Endothelial cell of umbilical vein (primary cell): ENCODE data around the gene SEZ6. TPM values are rescaled to one million over a fixed set of nuclear protein-coding genes. Genes with fewer than 3 reads are reported as not detected.

ENCODE experiments used
- BruUV-seq: library from RNA; stranded (reverse); fragments of 400-500 nt; replicated peaks from 2 replicates; lab custom pipeline; 2021; lab: Mats Ljungman, UMichigan
- CTCF ChIA-PET: fragments of 300-600, 350-600 bp; sonication (Branson Sonifier 250); formaldehyde crosslinking; loops from one replicate; lab custom pipeline; 2021; ENCODE audit warnings: antibody characterized with exemption, inconsistent platforms; lab: Charles Lee
- POLR2A ChIA-PET: fragments of 300-600, 350-600 bp; sonication (Branson Sonifier 250); formaldehyde crosslinking; loops from one replicate; lab custom pipeline; 2021; ENCODE audit warnings: antibody characterized with exemption, inconsistent platforms; lab: Charles Lee
- DNase-seq: peaks from one replicate; pipeline ENCODE4 v3.0.0-alpha.2; 2011; ENCODE audit warnings: low read depth, low spot score
- FAIRE-seq: peaks from 2 replicates; lab custom pipeline; 2011; peaks lifted over from hg19 to GRCh38; lab: Jason Lieb, UNC
- H2AFZ ChIP-seq: 2 replicates; pipeline ENCODE4 v1.6.0; 2012; ENCODE audit warnings: low read depth, low read length, control low read depth, inconsistent platforms
- H3K27ac ChIP-seq: 2 replicates; pipeline ENCODE4 v1.5.1; 2011; ENCODE audit warnings: low read depth, mild to moderate bottlenecking, control low read depth, low read length, moderate library complexity; ENCODE audit not compliant: insufficient read depth
- H3K27me3 ChIP-seq, 2 experiments: 2 replicates each; pipeline versions ENCODE4 v1.6.0 to v1.6.1; 2011; ENCODE audit warnings: low read length in 2 of 2, mixed read lengths in 1 of 2; ENCODE audit not compliant: control insufficient read depth in 2 of 2, insufficient read depth in 2 of 2
- H3K36me3 ChIP-seq, 2 experiments: 2 replicates in 1 of 2; 3 replicates in 1 of 2; pipeline ENCODE4 v1.5.1; 2011; ENCODE audit warnings: low read length in 2 of 2, mild to moderate bottlenecking in 1 of 2, moderate library complexity in 1 of 2; ENCODE audit not compliant: control insufficient read depth in 2 of 2, insufficient read depth in 2 of 2; ENCODE audit errors: extremely low read depth in 1 of 2
- H3K4me1 ChIP-seq: 3 replicates; pipeline ENCODE4 v1.5.1; 2011; ENCODE audit warnings: mild to moderate bottlenecking, low read length; ENCODE audit not compliant: control insufficient read depth, insufficient read depth; ENCODE audit errors: extremely low read depth
- H3K4me2 ChIP-seq: 2 replicates; pipeline ENCODE4 v1.6.1; 2011; ENCODE audit warnings: low read length, control low read depth, mixed read lengths; ENCODE audit not compliant: insufficient read depth
- H3K4me3 ChIP-seq, 3 experiments: fragments of 200-600 bp in 1 of 3; sonication (generic), shearing (Covaris generic) in 1 of 3; replicated peaks in 1 of 3; 2 replicates each; pipeline ENCODE4 v1.5.1; 2011 to 2016; ENCODE audit warnings: control low read depth in 3 of 3, low read length in 3 of 3, mild to moderate bottlenecking in 2 of 3, inconsistent platforms in 1 of 3, low read depth in 1 of 3, moderate library complexity in 1 of 3; ENCODE audit not compliant: insufficient read depth in 1 of 3
- H3K79me2 ChIP-seq: 2 replicates; pipeline ENCODE4 v1.6.0; 2012; ENCODE audit warnings: low read length, inconsistent platforms; ENCODE audit not compliant: control insufficient read depth, insufficient read depth
- H3K9ac ChIP-seq: replicated peaks from 2 replicates; pipeline ENCODE3; 2011; ENCODE audit warnings: low read length, control low read depth; ENCODE audit not compliant: insufficient read depth; ENCODE audit errors: extremely low read depth
- H3K9me1 ChIP-seq: replicated peaks from 3 replicates; pipeline ENCODE4 v1.6.0; 2011; ENCODE audit warnings: mild to moderate bottlenecking, low read length; ENCODE audit not compliant: control insufficient read depth, insufficient read depth; ENCODE audit errors: extremely low read depth
- H3K9me3 ChIP-seq: replicated peaks from 2 replicates; pipeline ENCODE4 v1.5.1; 2012; ENCODE audit warnings: low read length, inconsistent platforms; ENCODE audit not compliant: control insufficient read depth, insufficient read depth
- H4K20me1 ChIP-seq: replicated peaks from 2 replicates; pipeline ENCODE3; 2011; ENCODE audit warnings: mild to moderate bottlenecking, low read length; ENCODE audit not compliant: control insufficient read depth, insufficient read depth; ENCODE audit errors: extremely low read depth
- CTCF ChIP-seq, 2 donors: IDR thresholded peaks; 1 replicate in 1 of 2; 2 replicates in 1 of 2; pipeline ENCODE4 v1.5.1; 2011; ENCODE audit warnings: low read length in 2 of 2, mild to moderate bottlenecking in 2 of 2, moderate library complexity in 2 of 2, control low read depth in 1 of 2, inconsistent platforms in 1 of 2, low read depth in 1 of 2; ENCODE audit not compliant: insufficient read depth in 1 of 2; ENCODE audit errors: extremely low read depth in 1 of 2
- EZH2 ChIP-seq: IDR thresholded peaks from 2 replicates; pipeline ENCODE4 v1.6.1; 2012; ENCODE audit warnings: borderline replicate concordance, low read depth, mild to moderate bottlenecking, moderate library complexity, low read length, inconsistent platforms; ENCODE audit not compliant: severe bottlenecking
- FOS ChIP-seq: IDR thresholded peaks from 2 replicates; pipeline ENCODE4 v1.6.1; 2011; ENCODE audit warnings: mild to moderate bottlenecking, low read length, moderate library complexity, borderline replicate concordance; ENCODE audit not compliant: insufficient read depth
- GATA2 ChIP-seq: IDR thresholded peaks from 2 replicates; pipeline ENCODE4 v1.7.0; 2011; ENCODE audit warnings: low read depth, mild to moderate bottlenecking, moderate library complexity, mixed read lengths, low read length; ENCODE audit not compliant: insufficient read length, insufficient read depth
- JUN ChIP-seq: IDR thresholded peaks from 2 replicates; pipeline ENCODE4 v1.6.1; 2011; ENCODE audit warnings: borderline replicate concordance, low read depth; ENCODE audit not compliant: insufficient read length, insufficient read depth
- MYC ChIP-seq: IDR thresholded peaks from one replicate; pipeline ENCODE4 v1.6.1; 2011; ENCODE audit warnings: mild to moderate bottlenecking, low read depth, low read length
- POLR2A ChIP-seq: IDR thresholded peaks from 2 replicates; pipeline ENCODE4 v1.6.1; 2012; ENCODE audit warnings: low read depth, mild to moderate bottlenecking, control low read depth, low read length
- POLR2AphosphoS5 ChIP-seq: IDR thresholded peaks from 2 replicates; pipeline ENCODE4 v1.6.1; 2012; ENCODE audit warnings: low read depth, mild to moderate bottlenecking, control low read depth, low read length, moderate library complexity; ENCODE audit not compliant: insufficient read depth
- dilution Hi-C: fragments of 300-500 bp; cut with MboI; formaldehyde crosslinking; loops from one replicate; pipeline ENCODE4 v1.15.0; 2019; ENCODE audit warnings: low sequenced_read_pairs; ENCODE audit not compliant: extremely low pct_ligation_motif_present
- intact Hi-C: fragments of 100-400 bp; cut with micrococcal nuclease; formaldehyde crosslinking; loops from one replicate; pipeline ENCODE4 v1.10.0; 2022
- polyA plus RNA-seq, 4 experiments: library from polyadenylated mRNA; depleted of rRNA in 3 of 4; stranded (reverse) in 3 of 4; unstranded in 1 of 4; fragments of >200 nt; gene quantifications; 2 replicates each; pipeline versions ENCODE4 v1.2.1 to v1.2.3, GENCODE V29; 2011 to 2012; ENCODE audit warnings: missing spikeins in 1 of 4
- total RNA-seq: library from RNA; stranded (reverse); gene quantifications from 2 replicates; pipeline ENCODE4 v1.2.3, GENCODE V29; 2021
- TF ChIP-seq, protein P1 (sequence below): IDR thresholded peaks from 2 replicates; pipeline ENCODE4 v1.6.1; 2011; ENCODE audit not compliant: insufficient read depth, insufficient read length

SEZ6 gene
- total and polyA plus RNA-seq, 2 donors (not counting 3 experiments of a cell fraction or from before 2014, with no cell fraction given), result not detected

DNA sequence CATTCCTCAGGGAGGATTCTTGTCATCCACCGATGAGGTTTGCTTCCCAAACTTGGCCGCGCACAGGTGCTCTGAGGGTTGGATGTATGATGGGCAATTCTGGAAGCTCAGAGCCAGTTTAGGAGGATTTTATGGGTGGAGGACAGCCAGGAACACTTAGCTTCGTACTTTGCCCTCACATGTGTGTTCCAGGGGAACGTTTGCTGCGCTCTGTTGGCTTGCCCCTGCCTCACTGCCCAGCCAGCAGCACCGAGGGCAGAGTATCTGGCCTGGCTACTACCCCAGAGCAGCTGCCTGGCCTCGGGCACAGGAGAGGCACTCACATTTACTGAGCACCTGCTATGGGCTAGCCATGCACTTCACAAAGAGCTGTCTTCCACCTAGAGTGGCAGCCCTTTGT lies 14.1 kb downstream of the SEZ6 start:
- H3K27ac ChIP-seq, result no peak overlapping the region
- ChIA-PET POLR2A (no interaction called here), CTCF (interaction anchor here (0.6 to 2.0 kb wide), 5 partner anchors 10 to 125 kb away, joined by 3 to 9 read pairs (median 3); no protein-coding TSS in a partner anchor)
- no peak overlapping the region for H3K4me2 ChIP-seq
- DNase-seq (no peak), FAIRE-seq (no peak)
- H3K9ac ChIP-seq, result no peak overlapping the region
- BruUV-seq, result no TSS peak
- H3K27me3 ChIP-seq, result peaks cover 0 to 5% of the 10 kb centered on the region in 2 experiments
- dilution Hi-C loops (no loop called here), intact Hi-C loops (no loop called here)
- TF ChIP-seq MYC, result no peak
- no peak for TF ChIP-seq JUN
- TF ChIP-seq GATA2, result no peak
- TF ChIP-seq, protein P1, sequence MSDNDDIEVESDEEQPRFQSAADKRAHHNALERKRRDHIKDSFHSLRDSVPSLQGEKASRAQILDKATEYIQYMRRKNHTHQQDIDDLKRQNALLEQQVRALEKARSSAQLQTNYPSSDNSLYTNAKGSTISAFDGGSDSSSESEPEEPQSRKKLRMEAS, result no peak
- TF ChIP-seq POLR2AphosphoS5, result no peak
- no peak for TF ChIP-seq POLR2A
- no peak for TF ChIP-seq FOS
- TF ChIP-seq CTCF (IDR thresholded peaks at IDR 0.05; ENCODE audit: extremely low read depth in 1 of 2, insufficient read depth in 1 of 2, low read depth in 1 of 2, low read length in 2 of 2), result no peak
- TF ChIP-seq EZH2, result no peak
- H2AFZ ChIP-seq, result no peak overlapping the region
- no peaks in the 10 kb centered on the region for H3K9me1 ChIP-seq
- H3K79me2 ChIP-seq, result no peaks in the 10 kb centered on the region
- H4K20me1 ChIP-seq, result no peaks in the 10 kb centered on the region
- no peak overlapping the region for H3K4me3 ChIP-seq
- H3K9me3 ChIP-seq, result no peaks in the 10 kb centered on the region
- H3K36me3 ChIP-seq, result no peaks in the 10 kb centered on the region
- no peaks in the 10 kb centered on the region for H3K4me1 ChIP-seq
